Fibroblast of mammary gland (primary cell): ENCODE results near the gene SECISBP2.
A peak's percentile ranks its signal among the peaks of the same experiment; 100 is the strongest.

ENCODE experiments used
- DNase-seq: peaks from one replicate; pipeline ENCODE4 v3.0.0-alpha.2; 2010; ENCODE audit warnings: low read depth
- H3K4me3 ChIP-seq: 2 replicates; pipeline ENCODE4 v1.5.1; 2011; ENCODE audit warnings: low read depth, mild to moderate bottlenecking, low read length, moderate library complexity; ENCODE audit not compliant: control insufficient read depth
- TF ChIP-seq, protein P1 (sequence below): conservative IDR thresholded peaks from 2 replicates; pipeline ENCODE4 v1.5.1; 2011; ENCODE audit warnings: low read depth, low read length, inconsistent platforms; ENCODE audit not compliant: control insufficient read depth, insufficient read depth

Gene SECISBP2

DNA sequence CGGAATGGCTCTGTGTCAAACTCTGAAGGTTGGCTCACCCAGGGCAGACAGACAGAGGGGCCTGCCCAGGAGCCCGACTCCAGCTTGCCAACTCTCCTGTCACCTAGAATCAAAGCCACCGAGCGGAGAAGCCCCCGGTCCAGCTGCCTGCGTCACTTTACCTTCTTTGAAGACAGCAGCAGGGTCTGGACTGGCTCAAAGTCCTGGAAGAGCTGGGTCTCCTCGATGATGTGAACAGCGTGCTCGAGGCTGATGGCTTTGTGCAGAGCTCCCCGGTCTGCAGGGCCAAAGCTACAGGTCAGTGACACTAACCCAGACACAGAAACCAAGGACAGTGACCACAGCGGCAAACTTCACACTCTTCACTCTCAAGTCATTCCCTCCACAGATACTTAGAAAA, 67.9 kb downstream of the SECISBP2 start:
- H3K4me3 ChIP-seq: no peak overlapping the region
- DNase-seq: no peak
- TF ChIP-seq, protein P1, sequence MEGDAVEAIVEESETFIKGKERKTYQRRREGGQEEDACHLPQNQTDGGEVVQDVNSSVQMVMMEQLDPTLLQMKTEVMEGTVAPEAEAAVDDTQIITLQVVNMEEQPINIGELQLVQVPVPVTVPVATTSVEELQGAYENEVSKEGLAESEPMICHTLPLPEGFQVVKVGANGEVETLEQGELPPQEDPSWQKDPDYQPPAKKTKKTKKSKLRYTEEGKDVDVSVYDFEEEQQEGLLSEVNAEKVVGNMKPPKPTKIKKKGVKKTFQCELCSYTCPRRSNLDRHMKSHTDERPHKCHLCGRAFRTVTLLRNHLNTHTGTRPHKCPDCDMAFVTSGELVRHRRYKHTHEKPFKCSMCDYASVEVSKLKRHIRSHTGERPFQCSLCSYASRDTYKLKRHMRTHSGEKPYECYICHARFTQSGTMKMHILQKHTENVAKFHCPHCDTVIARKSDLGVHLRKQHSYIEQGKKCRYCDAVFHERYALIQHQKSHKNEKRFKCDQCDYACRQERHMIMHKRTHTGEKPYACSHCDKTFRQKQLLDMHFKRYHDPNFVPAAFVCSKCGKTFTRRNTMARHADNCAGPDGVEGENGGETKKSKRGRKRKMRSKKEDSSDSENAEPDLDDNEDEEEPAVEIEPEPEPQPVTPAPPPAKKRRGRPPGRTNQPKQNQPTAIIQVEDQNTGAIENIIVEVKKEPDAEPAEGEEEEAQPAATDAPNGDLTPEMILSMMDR: no peak

DNA sequence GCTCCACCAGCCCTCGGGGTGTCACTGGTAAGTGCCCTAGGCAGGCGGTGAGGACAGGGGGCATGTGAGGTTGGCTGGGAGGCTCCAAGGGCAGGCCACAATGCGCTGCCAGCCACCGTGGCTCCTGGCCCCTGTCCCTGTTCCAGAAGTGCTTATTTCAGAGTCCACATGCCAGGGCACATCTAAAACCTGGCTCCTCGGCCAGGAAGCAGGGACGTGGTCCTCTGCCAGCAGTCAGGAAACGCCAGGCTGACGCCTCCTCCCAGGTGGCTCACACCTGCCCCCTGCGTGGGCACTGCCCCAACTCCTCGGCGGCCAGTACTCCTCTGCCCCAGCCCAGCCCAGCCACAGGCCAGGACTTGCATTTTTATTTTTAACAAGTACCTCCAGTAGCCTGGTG, 68.5 kb downstream of the SECISBP2 start:
- H3K4me3 ChIP-seq: no peak overlapping the region
- no peak for DNase-seq
- TF ChIP-seq, protein P1: no peak

- no peak overlapping the region for H3K4me3 ChIP-seq
Measured at GRCh38 chr9:89387197-89387849, 69.0 kb downstream of the SECISBP2 start.

DNA sequence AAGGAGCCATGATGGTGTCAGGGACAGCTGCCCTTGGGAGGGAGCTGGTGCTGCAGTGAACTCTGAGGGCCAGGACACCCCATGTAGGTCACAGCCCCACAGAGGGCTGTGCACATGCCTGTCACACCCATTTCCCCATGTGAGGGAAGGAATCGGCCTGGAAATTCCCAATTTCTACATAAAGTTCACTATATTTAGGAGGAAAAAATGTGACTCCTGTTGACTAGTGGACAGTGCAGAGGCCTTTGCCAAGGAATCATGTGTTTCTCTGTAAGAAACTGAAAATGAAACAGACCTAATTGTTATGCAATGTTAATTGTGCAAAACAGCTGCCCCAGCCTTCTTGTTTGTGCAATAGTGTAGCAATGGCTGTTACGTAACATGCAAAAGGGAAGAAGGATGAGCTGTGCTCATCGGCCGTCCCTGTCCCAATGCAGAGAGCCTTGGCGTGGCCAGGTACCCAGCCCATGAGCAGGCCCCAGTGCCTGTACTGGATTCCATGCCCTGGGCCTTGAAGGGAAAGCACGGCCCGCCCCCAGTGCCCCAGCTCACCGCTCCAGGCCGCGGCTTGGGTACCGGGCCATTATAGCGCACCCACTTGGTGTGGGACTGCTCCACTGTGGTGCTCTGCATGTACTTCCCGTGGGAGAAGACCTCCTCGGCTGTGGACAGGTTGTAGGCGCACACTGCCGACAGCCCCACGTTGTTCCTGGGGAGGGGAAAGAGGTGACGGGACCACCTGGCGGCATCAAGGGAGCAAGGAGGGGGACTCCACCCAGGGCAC, 70.0 kb downstream of the SECISBP2 start:
- peak; percentile 93 for DNase-seq
- no peak overlapping the region for H3K4me3 ChIP-seq
- TF ChIP-seq, protein P1: no peak

More at GRCh38 chr9:89387197-89387849, 69.0 kb downstream of the SECISBP2 start:
- no peak for DNase-seq
- TF ChIP-seq, protein P1: no peak

DNA sequence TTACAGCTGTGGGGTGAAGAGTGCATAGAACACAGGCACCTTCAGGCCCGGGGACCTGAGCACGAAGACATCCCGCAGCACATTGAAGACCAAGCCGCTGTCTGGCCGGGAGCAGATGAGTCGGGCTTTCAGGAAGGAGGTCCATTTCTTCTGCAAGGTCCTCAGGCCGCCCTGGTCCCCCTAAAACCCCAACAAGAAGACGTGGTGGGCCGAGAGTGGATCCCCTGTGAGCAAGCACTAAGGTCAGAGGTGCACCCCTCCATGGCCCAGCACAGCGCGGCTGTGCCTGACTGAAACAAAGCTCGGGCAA, 70.5 kb downstream of the SECISBP2 start:
- H3K4me3 ChIP-seq: no peak overlapping the region
- TF ChIP-seq, protein P1: no peak
- no peak for DNase-seq

- DNase-seq: no peak
- TF ChIP-seq, protein P1: no peak
- H3K4me3 ChIP-seq: no peak overlapping the region
Measured at GRCh38 chr9:89390068-89390555, 71.8 kb downstream of the SECISBP2 start.
